GM23338 (cell line): ENCODE results near the gene MRPL32. TPM values are rescaled to one million over a fixed set of nuclear protein-coding genes. Genes with fewer than 3 reads are reported as not detected.

Source experiments
- ATAC-seq: fragments of 200-7000 bp; cut with Tn5 transposase; 3 replicates; pipeline ENCODE4 v1.9.1; 2020
- DNase-seq: peaks from one replicate; pipeline ENCODE4 v3.0.0-alpha.2; 2015; ENCODE audit warnings: low spot score
- H2AFZ ChIP-seq: fragments of 200-600 bp; sonication (generic); 2 replicates; pipeline ENCODE4 v1.8.0; 2016; ENCODE audit warnings: antibody characterized with exemption, mild to moderate bottlenecking, moderate library complexity
- H3F3A ChIP-seq: fragments of 200-600 bp; sonication (generic); replicated peaks from 2 replicates; pipeline ENCODE4 v1.8.0; 2017; ENCODE audit warnings: antibody characterized with exemption, mixed run types, low read depth
- H3K27ac ChIP-seq: fragments of 200-600 bp; sonication (generic); 2 replicates; pipeline ENCODE4 v1.6.1; 2016; ENCODE audit warnings: low read depth
- H3K27me3 ChIP-seq: fragments of 200-600 bp; sonication (generic); 2 replicates; pipeline ENCODE4 v1.8.0; 2016; ENCODE audit warnings: mild to moderate bottlenecking, mixed run types, moderate library complexity; ENCODE audit not compliant: insufficient read depth
- H3K36me3 ChIP-seq: fragments of 200-600 bp; sonication (generic); 2 replicates; pipeline ENCODE4 v1.8.0; 2016; ENCODE audit warnings: mild to moderate bottlenecking; ENCODE audit not compliant: insufficient read depth
- H3K4me1 ChIP-seq: fragments of 200-600 bp; sonication (generic); 2 replicates; pipeline ENCODE4 v1.8.0; 2016; ENCODE audit warnings: mild to moderate bottlenecking, moderate library complexity; ENCODE audit not compliant: insufficient read depth
- H3K4me2 ChIP-seq: fragments of 200-600 bp; sonication (generic); 2 replicates; pipeline ENCODE4 v1.7.1; 2017; ENCODE audit warnings: mixed run types
- H3K4me3 ChIP-seq: fragments of 200-600 bp; sonication (generic); 2 replicates; pipeline ENCODE4 v1.6.1; 2016; ENCODE audit warnings: mixed run types
- H3K79me2 ChIP-seq: fragments of 200-600 bp; sonication (generic); replicated peaks from 2 replicates; pipeline ENCODE4 v1.8.0; 2017; ENCODE audit warnings: mild to moderate bottlenecking; ENCODE audit not compliant: insufficient read depth
- H3K9me2 ChIP-seq: fragments of 200-600 bp; sonication (generic); 2 replicates; pipeline ENCODE4 v1.8.0; 2017; ENCODE audit not compliant: insufficient read depth
- H4K20me1 ChIP-seq: fragments of 200-600 bp; sonication (generic); replicated peaks from 2 replicates; pipeline ENCODE4 v1.8.0; 2017; ENCODE audit warnings: mild to moderate bottlenecking; ENCODE audit not compliant: insufficient read depth
- H3K27ac Mint-ChIP-seq: 2 replicates; pipeline ENCODE4 v1.8.0; 2020; ENCODE audit warnings: inconsistent platforms, mild to moderate bottlenecking, moderate library complexity, mixed read lengths
- H3K27me3 Mint-ChIP-seq: 3 replicates; pipeline ENCODE4 v1.8.0; 2022; ENCODE audit warnings: low read depth, mild to moderate bottlenecking, moderate library complexity, mixed read lengths, inconsistent platforms; ENCODE audit not compliant: insufficient read depth, poor library complexity
- H3K36me3 Mint-ChIP-seq: 3 replicates; pipeline ENCODE4 v1.8.0; 2021; ENCODE audit warnings: low read depth, mild to moderate bottlenecking, inconsistent platforms, moderate library complexity, mixed read lengths
- H3K4me1 Mint-ChIP-seq: 3 replicates; pipeline ENCODE4 v1.8.0; 2020; ENCODE audit warnings: mild to moderate bottlenecking, inconsistent platforms, mixed read lengths
- H3K4me3 Mint-ChIP-seq: 3 replicates; pipeline ENCODE4 v1.8.0; 2021; ENCODE audit warnings: moderate library complexity, mild to moderate bottlenecking, inconsistent platforms, mixed read lengths
- H3K9me3 Mint-ChIP-seq: 3 replicates; pipeline ENCODE4 v1.8.0; 2020; ENCODE audit warnings: moderate library complexity, mild to moderate bottlenecking, inconsistent platforms, mixed read lengths
- CTCF ChIP-seq, 2 experiments: fragments of 200-600 bp in 1 of 2; sonication (generic) in 1 of 2; conservative IDR thresholded peaks; 2 replicates each; pipeline versions ENCODE4 v1.5.1 to v1.6.1; 2016 to 2017; ENCODE audit warnings: antibody characterized with exemption in 2 of 2, low read depth in 2 of 2, mild to moderate bottlenecking in 2 of 2, moderate library complexity in 1 of 2
- EZH2phosphoT487 ChIP-seq: fragments of 200-600 bp; sonication (generic); IDR thresholded peaks from one replicate; pipeline ENCODE4 v1.8.1; 2018; ENCODE audit warnings: antibody characterized with exemption; ENCODE audit not compliant: unreplicated experiment
- JUNB ChIP-seq: IDR thresholded peaks from one replicate; pipeline ENCODE4 v1.6.1; 2016; ENCODE audit warnings: antibody characterized with exemption; ENCODE audit not compliant: unreplicated experiment
- STAT1 ChIP-seq: IDR thresholded peaks from one replicate; pipeline ENCODE4 v1.6.1; 2016; ENCODE audit warnings: antibody characterized with exemption; ENCODE audit not compliant: unreplicated experiment
- ZNF114 ChIP-seq: fragments of 250-450 bp; sonication (Bioruptor Pico); IDR thresholded peaks from 2 replicates; pipeline ENCODE4 v1.5.0; 2020; ENCODE audit warnings: mild to moderate bottlenecking, moderate library complexity
- ZNF331 ChIP-seq: fragments of 250-450 bp; sonication (Bioruptor Pico); IDR thresholded peaks from 2 replicates; pipeline ENCODE4 v1.5.0; 2020; ENCODE audit warnings: low read depth, mild to moderate bottlenecking, moderate library complexity
- ZNF462 ChIP-seq: fragments of 250-450 bp; sonication (Bioruptor Pico); IDR thresholded peaks from 2 replicates; pipeline ENCODE4 v1.5.0; 2020; ENCODE audit warnings: mild to moderate bottlenecking, moderate library complexity
- polyA plus RNA-seq: library from polyadenylated mRNA; unstranded; fragments of >200 nt; fragmentation: Nextera tagmentation; extraction: Ambion mirVana; gene quantifications from 2 replicates; pipeline ENCODE4 v1.2.1, GENCODE V29; 2016
- total RNA-seq: library from RNA; depleted of rRNA; stranded (reverse); fragments of >200 nt; shearing (Covaris generic); gene quantifications from 2 replicates; pipeline ENCODE4 v1.2.3, GENCODE V29; 2014
- TF ChIP-seq, protein P1 (sequence below): IDR thresholded peaks from one replicate; pipeline ENCODE4 v1.6.1; 2018; ENCODE audit warnings: antibody characterized with exemption; ENCODE audit not compliant: unreplicated experiment

The MRPL32 gene
- total and polyA plus RNA-seq, 2 experiments from 2014 or later, result 93.4 to 303 TPM

- Mint-ChIP-seq H3K9me3 (no peaks in the 10 kb centered on the region), H3K4me1 (peaks cover 34% of the 10 kb centered on the region), H3K27ac (peak overlapping the region; percentile 11; the same call in 1 of the 2 replicates), H3K27me3 (peaks cover 2% of the 10 kb centered on the region), H3K4me3 (no peak overlapping the region), H3K36me3 (peaks cover 62% of the 10 kb centered on the region)
- peak overlapping the region; percentile 90; the same call in 1 of the 2 replicates for H3K27ac ChIP-seq
- no peak for ATAC-seq
- H3K36me3 ChIP-seq, result peaks cover 15% of the 10 kb centered on the region; the same call in 1 of the 2 replicates
- H3K79me2 ChIP-seq, result peaks cover 11% of the 10 kb centered on the region
- H3F3A ChIP-seq, result peaks cover 13% of the 10 kb centered on the region; the same call in 1 of the 2 replicates
- H3K4me3 ChIP-seq, result no peak overlapping the region
- no peak for DNase-seq
- no peak overlapping the region for H2AFZ ChIP-seq
- H3K27me3 ChIP-seq, result no peaks in the 10 kb centered on the region
- 0 out of 2 replicates have a peak, but pooled peaks cover 6% of the 10 kb centered on the region for H4K20me1 ChIP-seq
- TF ChIP-seq ZNF462, result no peak
- no peak for TF ChIP-seq STAT1
- TF ChIP-seq ZNF114, result no peak
- TF ChIP-seq CTCF (conservative IDR thresholded peaks at IDR 0.05; ENCODE audit: low read depth in 2 of 2), result no peak
- TF ChIP-seq, protein P1, sequence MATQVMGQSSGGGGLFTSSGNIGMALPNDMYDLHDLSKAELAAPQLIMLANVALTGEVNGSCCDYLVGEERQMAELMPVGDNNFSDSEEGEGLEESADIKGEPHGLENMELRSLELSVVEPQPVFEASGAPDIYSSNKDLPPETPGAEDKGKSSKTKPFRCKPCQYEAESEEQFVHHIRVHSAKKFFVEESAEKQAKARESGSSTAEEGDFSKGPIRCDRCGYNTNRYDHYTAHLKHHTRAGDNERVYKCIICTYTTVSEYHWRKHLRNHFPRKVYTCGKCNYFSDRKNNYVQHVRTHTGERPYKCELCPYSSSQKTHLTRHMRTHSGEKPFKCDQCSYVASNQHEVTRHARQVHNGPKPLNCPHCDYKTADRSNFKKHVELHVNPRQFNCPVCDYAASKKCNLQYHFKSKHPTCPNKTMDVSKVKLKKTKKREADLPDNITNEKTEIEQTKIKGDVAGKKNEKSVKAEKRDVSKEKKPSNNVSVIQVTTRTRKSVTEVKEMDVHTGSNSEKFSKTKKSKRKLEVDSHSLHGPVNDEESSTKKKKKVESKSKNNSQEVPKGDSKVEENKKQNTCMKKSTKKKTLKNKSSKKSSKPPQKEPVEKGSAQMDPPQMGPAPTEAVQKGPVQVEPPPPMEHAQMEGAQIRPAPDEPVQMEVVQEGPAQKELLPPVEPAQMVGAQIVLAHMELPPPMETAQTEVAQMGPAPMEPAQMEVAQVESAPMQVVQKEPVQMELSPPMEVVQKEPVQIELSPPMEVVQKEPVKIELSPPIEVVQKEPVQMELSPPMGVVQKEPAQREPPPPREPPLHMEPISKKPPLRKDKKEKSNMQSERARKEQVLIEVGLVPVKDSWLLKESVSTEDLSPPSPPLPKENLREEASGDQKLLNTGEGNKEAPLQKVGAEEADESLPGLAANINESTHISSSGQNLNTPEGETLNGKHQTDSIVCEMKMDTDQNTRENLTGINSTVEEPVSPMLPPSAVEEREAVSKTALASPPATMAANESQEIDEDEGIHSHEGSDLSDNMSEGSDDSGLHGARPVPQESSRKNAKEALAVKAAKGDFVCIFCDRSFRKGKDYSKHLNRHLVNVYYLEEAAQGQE, result no peak
- TF ChIP-seq JUNB, result no peak
- no peak for TF ChIP-seq ZNF331
- no peak for TF ChIP-seq EZH2phosphoT487
- H3K9me2 ChIP-seq, result 0 out of 2 replicates have a peak, but pooled peaks cover 4% of the 10 kb centered on the region
- H3K4me2 ChIP-seq, result no peak overlapping the region
- H3K4me1 ChIP-seq, result peaks cover 18% of the 10 kb centered on the region
Observed at GRCh38 chr7:42914009-42914408, 18.2 kb upstream of the MRPL32 start.
